SK-N-SH (cell line): ENCODE measurements around the gene WWC2. TPM values are rescaled to one million over a fixed set of nuclear protein-coding genes. Genes with fewer than 3 reads are reported as not detected.

Experiments used
- CTCF ChIA-PET: fragments of 300-600, 350-600 bp; formaldehyde crosslinking; extraction: SDS; loops from one replicate; lab custom pipeline; 2021; lab: Yijun Ruan, JAX
- POLR2A ChIA-PET: fragments of 350-600 bp; sonication (Branson Sonifier 250); formaldehyde crosslinking; extraction: SDS; loops from one replicate; lab custom pipeline; 2020; ENCODE audit warnings: antibody characterized with exemption, inconsistent platforms; lab: Yijun Ruan, JAX
- DNase-seq: peaks from one replicate; pipeline ENCODE4 v3.0.0; 2012
- H2AFZ ChIP-seq: fragments of 200-600 bp; sonication (generic); 2 replicates; pipeline ENCODE4 v1.8.1; 2016; ENCODE audit warnings: antibody characterized with exemption, mild to moderate bottlenecking, low read depth
- H3F3A ChIP-seq: fragments of 200-600 bp; sonication (generic); replicated peaks from 2 replicates; pipeline ENCODE3; 2016; ENCODE audit warnings: antibody characterized with exemption, mild to moderate bottlenecking; ENCODE audit not compliant: insufficient read depth
- H3K27ac ChIP-seq, 2 experiments: fragments of 200-500 bp in 1 of 2; fragments of 200-600 bp in 1 of 2; sonication (Bioruptor generic) in 1 of 2; sonication (generic), shearing (Covaris generic) in 1 of 2; 2 replicates each; pipeline versions ENCODE4 v1.5.1 to v1.6.1; 2014 to 2016; ENCODE audit warnings: low read depth in 2 of 2, inconsistent platforms in 1 of 2, low read length in 1 of 2, mild to moderate bottlenecking in 1 of 2, mixed read lengths in 1 of 2
- H3K27me3 ChIP-seq: fragments of 200-600 bp; sonication (generic), shearing (Covaris generic); 2 replicates; pipeline ENCODE4 v1.6.1; 2016; ENCODE audit warnings: mixed run types; ENCODE audit not compliant: insufficient read depth
- H3K36me3 ChIP-seq, 2 experiments: fragments of 200-500 bp in 1 of 2; fragments of 200-600 bp in 1 of 2; sonication (Bioruptor generic) in 1 of 2; sonication (generic) in 1 of 2; replicated peaks in 1 of 2; 2 replicates each; pipeline versions ENCODE3 to v1.5.1; 2014 to 2016; ENCODE audit warnings: low read length in 1 of 2, mild to moderate bottlenecking in 1 of 2; ENCODE audit not compliant: insufficient read depth in 2 of 2, control insufficient read depth in 1 of 2
- H3K4me1 ChIP-seq, 2 experiments: fragments of 200-500 bp in 1 of 2; fragments of 200-600 bp in 1 of 2; sonication (Bioruptor generic) in 1 of 2; sonication (generic), shearing (Covaris generic) in 1 of 2; 2 replicates each; pipeline versions ENCODE4 v1.5.1 to v1.6.1; 2014 to 2016; ENCODE audit warnings: low read depth in 1 of 2, low read length in 1 of 2, mixed run types in 1 of 2; ENCODE audit not compliant: insufficient read depth in 2 of 2, control insufficient read depth in 1 of 2
- H3K4me2 ChIP-seq: fragments of 200-600 bp; sonication (generic), shearing (Covaris generic); 2 replicates; pipeline ENCODE4 v1.6.1; 2017; ENCODE audit warnings: mixed run types
- H3K4me3 ChIP-seq, 2 experiments: fragments of 200-500 bp in 1 of 2; fragments of 200-600 bp in 1 of 2; sonication (Bioruptor generic) in 1 of 2; sonication (generic), shearing (Covaris generic) in 1 of 2; 2 replicates each; pipeline versions ENCODE4 v1.5.1 to v1.8.1; 2014 to 2016; ENCODE audit warnings: low read depth in 2 of 2, inconsistent platforms in 1 of 2, low read length in 1 of 2, mild to moderate bottlenecking in 1 of 2, mixed read lengths in 1 of 2, moderate library complexity in 1 of 2
- H3K79me2 ChIP-seq: fragments of 200-600 bp; sonication (generic); 2 replicates; pipeline ENCODE4 v1.8.1; 2017; ENCODE audit warnings: mild to moderate bottlenecking; ENCODE audit not compliant: insufficient read depth
- H3K9ac ChIP-seq: fragments of 200-600 bp; sonication (generic); 2 replicates; pipeline ENCODE4 v1.6.1; 2017; ENCODE audit warnings: mixed run types
- H3K9me2 ChIP-seq: fragments of 200-600 bp; sonication (generic); 2 replicates; pipeline ENCODE4 v1.6.1; 2017; ENCODE audit warnings: mixed run types
- H3K9me3 ChIP-seq: fragments of 200-600 bp; sonication (generic); 2 replicates; pipeline ENCODE4 v1.6.1; 2017; ENCODE audit warnings: mixed run types, mild to moderate bottlenecking, moderate library complexity
- H4K20me1 ChIP-seq: fragments of 200-600 bp; sonication (generic); 2 replicates; pipeline ENCODE4 v1.6.1; 2017; ENCODE audit warnings: mild to moderate bottlenecking, mixed run types; ENCODE audit not compliant: insufficient read depth
- CHD2 ChIP-seq: fragments of 150-350 bp; IDR thresholded peaks from 2 replicates; pipeline ENCODE4 v1.6.1; 2018; ENCODE audit warnings: low read length; ENCODE audit not compliant: partially characterized antibody
- JUND ChIP-seq: IDR thresholded peaks from 2 replicates; pipeline ENCODE4 v1.4.0; 2012
- PBX3 ChIP-seq: IDR thresholded peaks from 2 replicates; pipeline ENCODE4; 2012
- TEAD4 ChIP-seq: IDR thresholded peaks from 2 replicates; pipeline ENCODE4 v1.4.0; 2012; ENCODE audit warnings: mild to moderate bottlenecking, borderline replicate concordance; ENCODE audit not compliant: insufficient read depth
- WGBS: methylation state at CpG from one replicate; pipeline ENCODE4 v1.1.6; 2017; ENCODE audit warnings: low lambda C conversion rate; 5-methylcytosine and 5-hydroxymethylcytosine counted together
- polyA plus RNA-seq, 3 experiments: library from polyadenylated mRNA; depleted of rRNA; stranded (reverse); fragments of >200 nt; gene quantifications; 2 replicates each; pipeline ENCODE4 v1.2.3, GENCODE V29; 2012
- TF ChIP-seq, protein P1 (sequence below): IDR thresholded peaks from 2 replicates; pipeline ENCODE4 v1.4.0; 2012; ENCODE audit warnings: low read depth
- TF ChIP-seq, protein P2 (sequence below): fragments of 150-350 bp; IDR thresholded peaks from 2 replicates; pipeline ENCODE4 v1.6.1; 2017; ENCODE audit warnings: antibody characterized with exemption, low read length, low read depth, borderline replicate concordance

Gene WWC2
- polyA plus RNA-seq, 1 of the 3 experiments (the other 2 are of a cell fraction): 18.4 TPM

- Histone ChIP-seq H3K4me1 (peaks cover 0 to 4% of the 10 kb centered on the region in 2 experiments; a peak in 1 of 4 replicates), H3K79me2 (no peaks in the 10 kb centered on the region), H3K9me2 (no peaks in the 10 kb centered on the region), H3K27me3 (no peaks in the 10 kb centered on the region)
- TF ChIP-seq CHD2 (no peak), TEAD4 (no peak)
- TF ChIP-seq, all 33 proteins: peak for 0
- Histone ChIP-seq H3K4me3 (no peak overlapping the region), H2AFZ (no peak overlapping the region), H3K9me3 (no peaks in the 10 kb centered on the region), H3K9ac (no peak overlapping the region), H4K20me1 (no peaks in the 10 kb centered on the region), H3F3A (peaks cover 10% of the 10 kb centered on the region), H3K4me2 (no peak overlapping the region), H3K36me3 (peaks cover 15 to 37% of the 10 kb centered on the region in 2 experiments), H3K27ac (no peak overlapping the region)
- DNase-seq: no peak
- CTCF ChIA-PET: interaction anchor here (0.8 to 4.0 kb wide), 8 partner anchors 10 to 306 kb away, joined by 3 to 19 read pairs (median 6); no protein-coding TSS in a partner anchor
- POLR2A ChIA-PET: no interaction called here
- 89% methylated on average over 8 of the region's 8 CpGs for WGBS
Measured at GRCh38 chr4:183244019-183244418, 145.0 kb downstream of the WWC2 start.

- CTCF ChIA-PET: interaction anchor here (0.8 to 4.0 kb wide), 8 partner anchors 9 to 306 kb away, joined by 3 to 19 read pairs (median 6); no protein-coding TSS in a partner anchor
- POLR2A ChIA-PET: no interaction called here
- H3F3A ChIP-seq: peaks cover 10% of the 10 kb centered on the region
Measured at GRCh38 chr4:183244506-183244905, 145.4 kb downstream of the WWC2 start.

More at GRCh38 chr4:183244506-183244905, 145.4 kb downstream of the WWC2 start:
- 95% methylated on average over 2 of the region's 2 CpGs for WGBS
- no peaks in the 10 kb centered on the region for H4K20me1 ChIP-seq
- no peak for TF ChIP-seq PBX3
- TF ChIP-seq JUND: no peak
- TF ChIP-seq TEAD4: no peak
- TF ChIP-seq, protein P1, sequence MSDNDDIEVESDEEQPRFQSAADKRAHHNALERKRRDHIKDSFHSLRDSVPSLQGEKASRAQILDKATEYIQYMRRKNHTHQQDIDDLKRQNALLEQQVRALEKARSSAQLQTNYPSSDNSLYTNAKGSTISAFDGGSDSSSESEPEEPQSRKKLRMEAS: no peak
- TF ChIP-seq, protein P2, sequence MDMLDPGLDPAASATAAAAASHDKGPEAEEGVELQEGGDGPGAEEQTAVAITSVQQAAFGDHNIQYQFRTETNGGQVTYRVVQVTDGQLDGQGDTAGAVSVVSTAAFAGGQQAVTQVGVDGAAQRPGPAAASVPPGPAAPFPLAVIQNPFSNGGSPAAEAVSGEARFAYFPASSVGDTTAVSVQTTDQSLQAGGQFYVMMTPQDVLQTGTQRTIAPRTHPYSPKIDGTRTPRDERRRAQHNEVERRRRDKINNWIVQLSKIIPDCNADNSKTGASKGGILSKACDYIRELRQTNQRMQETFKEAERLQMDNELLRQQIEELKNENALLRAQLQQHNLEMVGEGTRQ: no peak
- no peaks in the 10 kb centered on the region for H3K9me2 ChIP-seq
- no peak for DNase-seq
- no peaks in the 10 kb centered on the region for H3K9me3 ChIP-seq
- peaks cover 15 to 34% of the 10 kb centered on the region in 2 experiments for H3K36me3 ChIP-seq
- H3K4me3 ChIP-seq: no peak overlapping the region
- peaks cover 0 to 4% of the 10 kb centered on the region in 2 experiments; a peak in 2 of 4 replicates for H3K4me1 ChIP-seq
- H3K27me3 ChIP-seq: no peaks in the 10 kb centered on the region
- no peak overlapping the region for H2AFZ ChIP-seq
- no peak overlapping the region for H3K9ac ChIP-seq
- no peak overlapping the region for H3K4me2 ChIP-seq
- H3K27ac ChIP-seq: no peak overlapping the region
- no peaks in the 10 kb centered on the region for H3K79me2 ChIP-seq
